ENCODE results near the gene SLC10A7.

DNA sequence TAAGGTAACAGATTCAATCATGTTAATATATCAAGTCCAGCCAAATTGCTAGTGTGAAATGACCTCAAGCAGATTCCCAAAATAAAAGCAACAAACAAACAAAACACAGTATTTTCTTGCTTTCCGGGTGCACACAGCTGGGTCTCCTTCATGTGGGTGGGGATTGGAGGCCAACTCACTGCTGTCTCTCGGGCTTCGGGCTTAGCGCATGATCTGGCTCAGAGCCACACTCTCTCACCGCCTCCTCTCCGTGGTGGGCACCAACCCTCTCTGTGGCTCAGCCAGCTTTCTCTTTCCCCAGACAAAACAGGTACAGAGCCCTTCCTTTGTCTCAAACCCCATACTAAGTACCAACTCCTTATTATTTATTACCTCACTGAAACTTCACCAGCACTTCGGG is 310.3 kb downstream of the SLC10A7 start:
- TF ChIP-seq, protein P1, sequence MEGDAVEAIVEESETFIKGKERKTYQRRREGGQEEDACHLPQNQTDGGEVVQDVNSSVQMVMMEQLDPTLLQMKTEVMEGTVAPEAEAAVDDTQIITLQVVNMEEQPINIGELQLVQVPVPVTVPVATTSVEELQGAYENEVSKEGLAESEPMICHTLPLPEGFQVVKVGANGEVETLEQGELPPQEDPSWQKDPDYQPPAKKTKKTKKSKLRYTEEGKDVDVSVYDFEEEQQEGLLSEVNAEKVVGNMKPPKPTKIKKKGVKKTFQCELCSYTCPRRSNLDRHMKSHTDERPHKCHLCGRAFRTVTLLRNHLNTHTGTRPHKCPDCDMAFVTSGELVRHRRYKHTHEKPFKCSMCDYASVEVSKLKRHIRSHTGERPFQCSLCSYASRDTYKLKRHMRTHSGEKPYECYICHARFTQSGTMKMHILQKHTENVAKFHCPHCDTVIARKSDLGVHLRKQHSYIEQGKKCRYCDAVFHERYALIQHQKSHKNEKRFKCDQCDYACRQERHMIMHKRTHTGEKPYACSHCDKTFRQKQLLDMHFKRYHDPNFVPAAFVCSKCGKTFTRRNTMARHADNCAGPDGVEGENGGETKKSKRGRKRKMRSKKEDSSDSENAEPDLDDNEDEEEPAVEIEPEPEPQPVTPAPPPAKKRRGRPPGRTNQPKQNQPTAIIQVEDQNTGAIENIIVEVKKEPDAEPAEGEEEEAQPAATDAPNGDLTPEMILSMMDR (IDR thresholded peaks at IDR 0.05; ENCODE audit: low read depth, low read length, poor library complexity, severe bottlenecking): no peak
- TF ChIP-seq EZH2phosphoT487 (IDR thresholded peaks at IDR 0.05; ENCODE audit: borderline replicate concordance, low read length): no peak

All from DOHH2 (cell line).